ENCODE results near the gene MANBA. TPM values are rescaled to one million over a fixed set of nuclear protein-coding genes. Genes with fewer than 3 reads are reported as not detected.
A peak's percentile ranks its signal among the peaks of the same experiment; 100 is the strongest.

Gene MANBA
- total RNA-seq, 2 experiments from 2014 or later = 13.6 to 14.5 TPM

DNA sequence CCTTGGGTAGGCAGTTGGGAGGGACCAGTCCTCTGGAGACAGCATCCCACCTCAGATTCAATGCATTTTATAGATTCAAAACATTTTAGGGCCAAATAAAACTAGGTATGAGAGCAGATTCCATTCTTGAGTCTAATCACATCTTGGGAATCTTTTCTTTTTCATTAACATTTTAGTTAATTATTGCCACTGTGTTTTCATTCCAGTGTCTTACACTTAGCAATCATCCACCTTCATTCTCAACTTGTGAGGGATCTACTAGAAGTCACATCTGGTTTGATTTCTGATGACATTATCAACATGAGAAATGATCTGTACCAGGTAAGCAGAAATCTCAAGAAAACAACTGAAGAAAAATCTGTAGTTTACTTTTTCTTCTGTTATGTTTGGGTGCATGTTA lies 160.1 kb downstream of the MANBA start:
- ChIA-PET CTCF (interaction anchor here (1.6 kb wide), 1 partner anchor 12 kb away, joined by 3 read pairs; no protein-coding TSS in a partner anchor), POLR2A (interaction anchor here (3.1 to 4.4 kb wide), 2 partner anchors 11 to 21 kb away, joined by 12 to 48 read pairs; no protein-coding TSS in a partner anchor)
- no peak for DNase-seq
- H3K9me3 Mint-ChIP-seq = peaks cover 8% of the 10 kb centered on the region
- no peak overlapping the region for H3K27ac Mint-ChIP-seq
- H3K27me3 Mint-ChIP-seq = no peaks in the 10 kb centered on the region
- peaks cover 76% of the 10 kb centered on the region for H3K4me1 Mint-ChIP-seq
- peaks cover 87% of the 10 kb centered on the region for H3K36me3 Mint-ChIP-seq (ENCODE audit: low read depth)
- H3K4me3 Mint-ChIP-seq = no peak overlapping the region

DNA sequence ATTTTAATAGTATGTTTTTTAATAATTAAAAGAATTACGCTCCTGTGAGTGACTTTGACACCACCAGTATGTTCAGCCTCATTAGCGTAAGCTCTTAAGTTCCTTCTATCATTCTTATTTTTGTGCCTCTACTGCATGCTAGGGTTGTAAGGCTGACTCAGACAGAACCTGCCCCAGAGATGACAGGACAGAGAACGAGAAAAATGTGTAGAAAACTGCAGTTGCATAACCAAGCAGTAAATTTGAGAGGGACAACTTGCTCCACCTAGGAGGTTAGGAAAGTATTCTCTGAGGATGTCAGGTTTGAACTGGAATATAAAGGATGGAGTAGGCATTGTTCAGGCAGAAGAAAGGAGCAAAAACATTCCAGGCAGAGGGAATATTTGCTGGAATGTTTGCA lies 160.9 kb downstream of the MANBA start:
- Mint-ChIP-seq H3K4me3 (no peak overlapping the region), H3K36me3 (ENCODE audit: low read depth) (peaks cover 86% of the 10 kb centered on the region)

DNA sequence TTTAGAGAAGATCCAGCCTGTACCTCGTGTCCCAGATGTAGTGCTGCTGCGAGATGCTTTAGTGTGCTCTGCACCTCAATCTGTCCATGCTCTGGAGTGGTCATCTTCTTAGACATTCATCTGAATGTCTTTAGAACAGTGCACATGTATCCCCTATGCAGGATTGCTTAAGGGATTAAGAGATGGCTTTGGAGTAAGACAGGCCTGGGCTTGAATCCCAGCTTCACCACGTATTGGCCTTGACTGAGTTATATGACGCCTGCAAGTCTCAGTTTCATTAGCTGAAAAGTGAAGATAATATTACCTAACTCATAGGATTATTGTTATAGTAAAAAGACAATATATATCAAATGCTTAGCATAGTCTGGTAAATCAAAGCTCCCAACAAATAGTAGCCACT lies 161.3 kb downstream of the MANBA start:
- Mint-ChIP-seq H3K36me3 (ENCODE audit: low read depth) (peaks cover 86% of the 10 kb centered on the region), H3K27me3 (no peaks in the 10 kb centered on the region), H3K4me1 (peaks cover 74% of the 10 kb centered on the region), H3K9me3 (peaks cover 8% of the 10 kb centered on the region), H3K4me3 (peak overlapping the region; percentile 9), H3K27ac (peak overlapping the region; percentile 92)
- CTCF ChIA-PET = interaction anchor here (0.9 to 1.6 kb wide), 5 partner anchors 10 to 151 kb away, joined by 3 to 4 read pairs (median 4); no protein-coding TSS in a partner anchor
- POLR2A ChIA-PET = interaction anchor here (1.1 to 4.4 kb wide), 5 partner anchors 12 to 228 kb away, joined by 4 to 48 read pairs (median 12); partner anchors contain the start of genes NFKB1 and UBE2D3
- DNase-seq = no peak

More for the DNA sequence above, 160.9 kb downstream of the MANBA start:
- peaks cover 75% of the 10 kb centered on the region for H3K4me1 Mint-ChIP-seq
- H3K9me3 Mint-ChIP-seq = peaks cover 8% of the 10 kb centered on the region
- ChIA-PET POLR2A (interaction anchor here (1.1 to 4.4 kb wide), 5 partner anchors 12 to 228 kb away, joined by 4 to 48 read pairs (median 12); partner anchors contain the start of genes NFKB1 and UBE2D3), CTCF (interaction anchor here (0.9 to 1.6 kb wide), 3 partner anchors 11 to 151 kb away, joined by 3 to 4 read pairs (median 3); no protein-coding TSS in a partner anchor)
- no peak for DNase-seq
- H3K27me3 Mint-ChIP-seq = no peaks in the 10 kb centered on the region
- H3K27ac Mint-ChIP-seq = no peak overlapping the region

DNA sequence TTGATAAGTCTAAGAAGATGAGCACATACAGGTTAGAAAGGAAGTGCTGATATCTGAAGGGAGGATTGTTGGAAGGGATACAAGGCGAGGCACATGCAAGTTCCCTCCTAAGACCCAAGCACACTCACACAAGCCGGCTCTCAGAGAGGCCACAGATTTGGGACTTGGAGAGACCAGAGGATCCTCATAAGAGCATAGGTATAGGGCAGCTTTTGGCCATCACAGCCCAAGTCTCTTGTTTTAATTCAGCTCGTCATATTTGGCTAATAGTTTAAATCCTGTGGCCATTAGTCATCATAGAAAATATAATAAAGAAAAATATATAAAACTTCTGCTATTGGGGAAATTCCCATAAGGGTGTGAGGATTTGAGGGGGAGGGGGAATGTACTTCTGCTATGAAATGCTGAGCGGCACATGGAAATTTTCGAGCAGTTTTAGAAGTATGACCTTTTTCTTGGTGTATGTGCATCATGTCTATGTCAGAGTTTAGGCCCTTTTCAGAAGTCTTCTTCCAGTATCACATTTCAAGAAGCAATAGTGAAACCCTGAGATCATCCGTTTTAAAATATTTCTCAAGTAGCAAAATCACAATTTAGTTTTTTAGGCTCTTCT lies 161.9 kb downstream of the MANBA start:
- no peak for DNase-seq
- H3K36me3 Mint-ChIP-seq (ENCODE audit: low read depth) = peaks cover 88% of the 10 kb centered on the region
- H3K27me3 Mint-ChIP-seq = no peaks in the 10 kb centered on the region
- peak overlapping the region; percentile 43 for H3K4me3 Mint-ChIP-seq
- peak overlapping the region; percentile 92 for H3K27ac Mint-ChIP-seq
- peaks cover 6% of the 10 kb centered on the region for H3K9me3 Mint-ChIP-seq
- H3K4me1 Mint-ChIP-seq = peaks cover 76% of the 10 kb centered on the region
- POLR2A ChIA-PET = interaction anchor here (1.1 to 4.4 kb wide), 8 partner anchors 10 to 270 kb away, joined by 3 to 48 read pairs (median 9); partner anchors contain the start of genes NFKB1 and UBE2D3
- CTCF ChIA-PET = interaction anchor here (0.9 to 2.1 kb wide), 8 partner anchors 10 to 168 kb away, joined by 3 to 5 read pairs (median 4); no protein-coding TSS in a partner anchor

DNA sequence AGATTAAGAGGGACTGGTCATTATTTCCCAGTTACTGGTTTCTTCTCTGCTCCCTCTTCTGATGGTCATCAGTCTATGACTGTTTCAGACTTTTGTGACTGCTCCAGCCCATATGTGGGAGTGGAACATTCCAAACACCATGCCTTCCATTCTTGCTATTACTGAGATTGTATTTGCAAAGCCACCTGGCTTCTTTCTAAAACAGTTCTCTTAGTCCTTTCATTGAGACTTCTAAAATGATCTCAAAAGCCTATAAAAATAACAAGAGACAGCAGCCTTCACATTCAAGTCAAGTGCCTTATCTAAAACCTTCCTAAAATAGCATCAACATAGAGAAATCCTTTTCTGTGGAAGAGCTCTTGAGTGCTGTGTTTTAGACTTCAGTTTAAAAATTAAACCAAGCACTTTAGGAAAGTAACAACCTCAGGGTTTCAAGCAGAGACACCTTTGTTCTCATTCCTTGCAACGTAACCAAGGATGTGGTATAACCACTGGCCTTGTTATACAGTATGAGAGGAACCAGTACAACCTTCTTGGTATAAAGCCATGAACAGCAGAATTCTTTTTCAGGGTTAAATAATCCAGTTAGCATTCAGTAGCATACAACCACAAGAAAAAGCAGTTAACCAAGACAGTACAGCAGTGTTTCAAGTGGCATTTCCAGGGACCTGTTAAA lies 162.5 kb downstream of the MANBA start:
- Mint-ChIP-seq H3K9me3 (no peaks in the 10 kb centered on the region), H3K27me3 (no peaks in the 10 kb centered on the region), H3K27ac (peak overlapping the region; percentile 92), H3K4me3 (peak overlapping the region; percentile 43), H3K36me3 (ENCODE audit: low read depth) (peaks cover 84% of the 10 kb centered on the region), H3K4me1 (peaks cover 73% of the 10 kb centered on the region)
- CTCF ChIA-PET = interaction anchor here (0.6 to 2.1 kb wide), 7 partner anchors 11 to 167 kb away, joined by 3 to 5 read pairs (median 3); no protein-coding TSS in a partner anchor
- POLR2A ChIA-PET = interaction anchor here (0.6 to 4.4 kb wide), 10 partner anchors 9 to 271 kb away, joined by 3 to 48 read pairs (median 9); partner anchors contain the start of genes NFKB1 and UBE2D3
- no peak for DNase-seq

GRCh38 chr4:102596532-102596931 lies 164.2 kb downstream of the MANBA start:
- CTCF ChIA-PET = interaction anchor here (0.7 to 1.3 kb wide), 3 partner anchors 14 to 120 kb away, joined by 3 read pairs; no protein-coding TSS in a partner anchor
- H3K9me3 Mint-ChIP-seq = peaks cover 3% of the 10 kb centered on the region
- no peak for DNase-seq
- peaks cover 90% of the 10 kb centered on the region for H3K36me3 Mint-ChIP-seq (ENCODE audit: low read depth)
- no peaks in the 10 kb centered on the region for H3K27me3 Mint-ChIP-seq
- peak overlapping the region; percentile 47 for H3K27ac Mint-ChIP-seq
- H3K4me1 Mint-ChIP-seq = peaks cover 85% of the 10 kb centered on the region
- POLR2A ChIA-PET = interaction anchor here (1.1 to 3.1 kb wide), 3 partner anchors 8 to 230 kb away, joined by 3 to 12 read pairs (median 3); partner anchors contain the start of gene UBE2D3
- no peak overlapping the region for H3K4me3 Mint-ChIP-seq

- ChIA-PET POLR2A (interaction anchor here (1.1 to 1.9 kb wide), 2 partner anchors 93 to 275 kb away, joined by 4 to 9 read pairs; partner anchors contain the start of genes CISD2 and NFKB1), CTCF (interaction anchor here (1.6 kb wide), 1 partner anchor 16 kb away, joined by 4 read pairs; no protein-coding TSS in a partner anchor)
- Mint-ChIP-seq H3K4me3 (no peak overlapping the region), H3K36me3 (ENCODE audit: low read depth) (peaks cover 92% of the 10 kb centered on the region), H3K4me1 (peaks cover 92% of the 10 kb centered on the region), H3K27me3 (no peaks in the 10 kb centered on the region), H3K9me3 (peaks cover 5% of the 10 kb centered on the region), H3K27ac (peak overlapping the region; percentile 79)
- no peak for DNase-seq
These were observed 166.8 kb downstream of the MANBA start for GRCh38 chr4:102594000-102594399.

- Mint-ChIP-seq H3K9me3 (peaks cover 5% of the 10 kb centered on the region), H3K36me3 (ENCODE audit: low read depth) (peaks cover 91% of the 10 kb centered on the region), H3K4me3 (no peak overlapping the region), H3K27ac (peak overlapping the region; percentile 67), H3K27me3 (no peaks in the 10 kb centered on the region), H3K4me1 (peaks cover 92% of the 10 kb centered on the region)
- CTCF ChIA-PET = interaction anchor here (1.4 to 1.6 kb wide), 2 partner anchors 17 to 20 kb away, joined by 4 read pairs; no protein-coding TSS in a partner anchor
- POLR2A ChIA-PET = interaction anchor here (0.7 to 1.9 kb wide), 8 partner anchors 11 to 276 kb away, joined by 3 to 9 read pairs (median 4); partner anchors contain the start of genes CISD2, NFKB1, SLC39A8 and UBE2D3
- no peak for DNase-seq
These were observed 167.6 kb downstream of the MANBA start for GRCh38 chr4:102593147-102593546.

DNA sequence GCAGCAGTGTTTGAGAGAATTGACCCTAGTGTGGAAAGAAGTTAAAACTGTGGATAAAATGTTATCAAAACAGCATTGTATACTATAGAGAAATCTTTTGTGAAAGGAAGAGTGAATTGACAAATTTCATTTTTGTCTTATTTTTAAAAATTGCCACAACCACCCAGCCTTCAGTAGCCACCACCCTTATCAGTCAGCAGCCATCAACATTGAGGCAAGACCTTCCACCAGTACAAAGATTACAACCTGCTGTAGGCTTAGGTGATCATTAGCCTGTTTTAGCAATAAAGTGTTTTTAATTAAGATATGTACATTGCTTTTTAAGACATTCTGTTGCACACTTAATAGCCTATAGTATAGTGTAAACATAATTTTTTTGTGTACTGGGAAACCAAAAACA lies 168.5 kb downstream of the MANBA start:
- H3K4me3 Mint-ChIP-seq = no peak overlapping the region
- peaks cover 92% of the 10 kb centered on the region for H3K4me1 Mint-ChIP-seq
- no peaks in the 10 kb centered on the region for H3K27me3 Mint-ChIP-seq
- ChIA-PET CTCF (interaction anchor here (1.4 to 1.6 kb wide), 2 partner anchors 17 to 20 kb away, joined by 4 read pairs; no protein-coding TSS in a partner anchor), POLR2A (interaction anchor here (0.8 to 8.4 kb wide), 4 partner anchors 20 to 91 kb away, joined by 3 to 73 read pairs (median 6); partner anchors contain the start of gene NFKB1)
- H3K9me3 Mint-ChIP-seq = peaks cover 5% of the 10 kb centered on the region
- peak overlapping the region; percentile 67 for H3K27ac Mint-ChIP-seq
- H3K36me3 Mint-ChIP-seq (ENCODE audit: low read depth) = peaks cover 91% of the 10 kb centered on the region
- DNase-seq = no peak

DNA sequence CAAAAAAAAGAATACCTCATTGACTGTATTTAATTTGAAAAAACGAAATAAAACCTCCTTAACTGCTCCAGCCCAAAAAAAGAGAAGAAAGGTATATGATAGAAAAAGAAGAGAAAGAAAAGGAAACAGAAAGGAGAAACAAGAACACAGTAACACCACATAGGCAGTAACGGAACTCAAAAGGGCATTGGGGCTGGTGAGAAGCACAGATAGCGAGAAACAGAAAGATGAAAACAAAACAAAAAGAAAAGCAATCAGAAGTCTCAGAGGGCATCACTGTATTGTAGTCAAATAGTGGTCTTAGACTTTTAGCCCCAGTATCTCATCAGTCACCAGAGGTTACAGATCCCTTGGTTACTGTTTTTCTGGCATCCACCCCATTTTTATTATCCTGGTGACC lies 171.0 kb downstream of the MANBA start:
- Mint-ChIP-seq H3K36me3 (ENCODE audit: low read depth) (peaks cover 91% of the 10 kb centered on the region), H3K4me3 (no peak overlapping the region), H3K4me1 (peaks cover 95% of the 10 kb centered on the region), H3K27ac (peak overlapping the region; percentile 37), H3K27me3 (no peaks in the 10 kb centered on the region), H3K9me3 (peaks cover 5% of the 10 kb centered on the region)
- DNase-seq = no peak
- ChIA-PET CTCF (interaction anchor here (1.1 kb wide), 1 partner anchor 10 kb away, joined by 3 read pairs; no protein-coding TSS in a partner anchor), POLR2A (interaction anchor here (1.0 to 8.4 kb wide), 3 partner anchors 8 to 24 kb away, joined by 3 to 73 read pairs (median 7); no protein-coding TSS in a partner anchor)

DNA sequence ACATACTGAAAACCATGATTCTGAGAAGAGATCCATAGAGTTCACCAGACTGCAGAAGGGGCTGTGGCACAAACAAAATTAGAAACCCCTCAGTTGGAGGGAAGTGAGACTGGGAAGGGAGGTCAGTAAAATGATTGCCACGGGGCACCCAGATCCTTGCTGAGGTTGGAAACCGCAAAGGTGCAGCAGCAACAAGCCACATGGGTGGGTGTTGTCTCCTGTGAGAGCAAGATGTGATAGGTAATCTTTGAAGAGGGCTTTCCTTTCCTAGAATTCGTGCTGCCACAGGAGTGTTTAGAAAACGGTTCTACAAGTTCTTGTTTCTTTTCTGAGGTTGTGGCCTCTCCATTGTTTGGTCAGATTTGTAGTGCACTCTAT lies 174.1 kb downstream of the MANBA start:
- peaks cover 3% of the 10 kb centered on the region for H3K9me3 Mint-ChIP-seq
- CTCF ChIA-PET = interaction anchor here (0.9 to 1.6 kb wide), 5 partner anchors 12 to 86 kb away, joined by 3 to 8 read pairs (median 4); no protein-coding TSS in a partner anchor

More for the DNA sequence above, 174.1 kb downstream of the MANBA start:
- H3K27ac Mint-ChIP-seq = peak overlapping the region; percentile 81
- H3K4me3 Mint-ChIP-seq = peak overlapping the region; percentile 50
- peak; percentile 70 for DNase-seq
- POLR2A ChIA-PET = interaction anchor here (1.0 to 8.4 kb wide), 10 partner anchors 11 to 283 kb away, joined by 3 to 73 read pairs (median 6); partner anchors contain the start of genes NFKB1 and UBE2D3
- peaks cover 90% of the 10 kb centered on the region for H3K36me3 Mint-ChIP-seq (ENCODE audit: low read depth)
- no peaks in the 10 kb centered on the region for H3K27me3 Mint-ChIP-seq
- peaks cover 87% of the 10 kb centered on the region for H3K4me1 Mint-ChIP-seq
